Measurements from ENCODE around the gene RGS11.

The RGS11 gene

GRCh38 chr16:296276-296675 lies 20.5 kb upstream of the RGS11 start:
- DNase-seq = no peak

- DNase-seq = no peak
Measured at GRCh38 chr16:293043-293775, 17.5 kb upstream of the RGS11 start.

DNA sequence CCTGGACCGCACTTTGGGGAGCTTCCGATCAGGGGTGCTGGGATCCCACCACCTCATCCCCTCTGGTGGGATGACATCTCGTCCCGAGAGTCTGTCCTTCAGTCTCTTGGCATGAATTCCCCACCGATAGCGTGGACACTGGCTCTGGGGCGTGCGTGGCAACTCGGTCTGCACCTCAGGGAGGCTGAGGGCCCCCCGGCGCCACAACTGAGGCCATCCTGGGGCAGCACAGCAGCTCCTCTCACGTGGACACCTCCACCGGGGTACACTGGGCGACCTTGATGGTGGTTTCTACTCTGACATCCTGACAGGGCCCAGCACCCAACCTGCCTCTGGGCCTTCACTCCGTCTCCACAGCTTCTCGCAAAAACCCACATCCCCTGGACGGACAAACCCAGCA lies 15.8 kb upstream of the RGS11 start:
- DNase-seq = no peak

DNA sequence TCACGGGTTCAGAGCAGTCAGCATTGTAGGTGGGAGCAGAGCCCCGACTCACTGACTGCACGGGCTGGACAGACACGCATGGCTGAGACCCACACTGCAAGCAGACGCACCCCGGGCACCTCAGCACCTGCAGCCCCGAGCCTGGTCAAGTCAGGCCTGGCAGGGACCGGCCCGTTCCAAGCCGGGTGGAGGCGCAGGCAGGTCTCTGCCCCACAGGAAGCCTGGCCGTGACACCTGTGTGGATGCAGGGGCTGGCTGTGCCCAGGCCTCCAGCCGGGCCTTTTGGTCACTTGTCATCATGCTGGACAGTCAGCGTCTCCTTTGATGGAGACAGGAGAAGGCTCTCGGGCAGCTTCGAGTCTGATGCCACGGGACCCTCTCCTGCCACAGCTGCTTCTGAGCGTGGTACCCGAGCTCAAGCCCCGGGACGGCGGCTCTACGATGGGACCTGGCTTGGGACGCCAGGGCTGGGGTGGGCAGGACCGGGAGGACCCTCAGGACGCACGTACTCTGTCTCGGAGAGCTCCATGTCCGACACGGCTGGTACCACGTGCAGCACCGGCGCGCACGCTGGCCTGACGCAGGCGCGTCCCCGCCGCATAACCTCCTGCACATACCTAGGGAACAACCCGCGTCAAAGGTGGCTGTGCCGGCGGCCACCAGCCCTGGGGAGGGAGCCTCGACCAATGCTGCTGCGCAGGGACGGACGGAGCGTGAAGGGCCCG lies 15.1 kb upstream of the RGS11 start:
- no peak for DNase-seq

- no peak for DNase-seq
Measured at GRCh38 chr16:290015-290680, 14.4 kb upstream of the RGS11 start.

- DNase-seq = no peak
Measured at GRCh38 chr16:289395-289997, 13.8 kb upstream of the RGS11 start.

DNA sequence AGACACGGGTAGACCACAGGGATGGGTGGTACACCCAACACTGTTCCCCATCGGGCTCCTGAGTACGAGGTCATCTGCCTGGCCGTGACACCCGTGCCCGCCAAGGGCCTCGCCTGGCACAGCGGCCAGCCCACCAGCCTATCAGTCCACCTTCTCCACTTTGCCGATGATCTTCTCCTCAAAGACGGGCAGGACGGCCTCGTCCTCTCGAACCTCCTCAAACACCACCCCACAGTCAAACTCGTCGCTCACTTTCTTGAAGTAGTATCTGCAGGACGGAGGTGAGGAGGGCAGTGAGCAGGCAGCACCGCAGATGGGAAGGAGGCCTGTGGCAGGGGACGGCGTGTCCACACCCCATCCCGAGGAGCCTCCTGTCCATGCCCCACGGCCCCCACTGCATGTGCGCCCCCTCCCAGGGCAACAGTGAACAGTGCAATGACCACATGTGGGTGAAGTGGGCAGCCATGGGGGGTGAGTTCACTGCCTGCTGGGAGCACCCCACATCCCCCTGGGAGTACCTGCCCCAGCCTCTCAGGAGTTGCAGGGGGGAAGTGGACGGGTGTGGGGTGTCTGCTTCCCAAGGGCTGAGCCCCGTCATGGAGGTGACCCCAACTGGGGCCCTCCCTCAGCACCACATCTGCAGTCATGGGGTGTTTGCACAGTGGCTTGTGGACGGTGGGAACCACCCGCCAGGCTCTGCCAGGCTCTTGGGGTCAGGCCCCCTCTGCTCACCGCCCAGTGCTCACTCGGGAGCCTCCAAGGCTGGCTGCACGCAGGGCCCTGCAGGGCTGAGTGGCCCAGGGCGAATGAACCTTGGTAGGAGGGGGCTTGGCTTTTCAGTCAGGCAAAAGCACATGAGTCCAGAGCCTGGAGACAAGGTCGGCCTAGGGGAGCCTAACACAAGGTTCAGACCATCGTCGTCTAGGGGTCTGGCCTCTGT lies 12.5 kb upstream of the RGS11 start:
- DNase-seq = no peak

DNA sequence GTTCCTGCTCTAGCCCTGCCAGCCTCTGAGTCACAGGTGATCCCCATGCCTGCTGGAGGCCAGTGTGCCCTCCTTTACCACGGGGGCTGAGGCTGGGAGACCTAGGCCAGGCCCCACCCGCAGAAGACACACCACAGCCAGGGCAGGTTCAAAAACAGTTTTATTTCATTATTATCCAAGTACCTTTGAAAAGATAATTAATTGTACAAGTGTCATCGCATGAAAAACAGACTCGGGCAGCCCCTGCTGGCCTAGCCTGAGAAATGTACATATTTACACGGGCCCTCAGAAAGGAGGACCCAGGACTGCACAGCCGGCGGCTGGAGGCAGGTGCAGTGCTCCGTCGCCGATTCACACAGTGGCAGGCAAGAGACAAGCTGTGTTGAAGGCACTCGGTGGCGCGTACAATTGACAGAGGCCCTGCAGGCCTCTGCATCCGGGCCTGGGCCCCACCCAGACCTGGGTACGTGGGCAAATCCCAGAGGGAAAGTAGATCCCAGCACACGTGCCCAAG lies 11.6 kb upstream of the RGS11 start:
- no peak for DNase-seq

- DNase-seq = no peak
Measured at GRCh38 chr16:286491-287297, 10.9 kb upstream of the RGS11 start.

GRCh38 chr16:285146-286055 lies 9.7 kb upstream of the RGS11 start:
- no peak for DNase-seq

GRCh38 chr16:284204-285120 lies 8.7 kb upstream of the RGS11 start:
- no peak for DNase-seq

DNA sequence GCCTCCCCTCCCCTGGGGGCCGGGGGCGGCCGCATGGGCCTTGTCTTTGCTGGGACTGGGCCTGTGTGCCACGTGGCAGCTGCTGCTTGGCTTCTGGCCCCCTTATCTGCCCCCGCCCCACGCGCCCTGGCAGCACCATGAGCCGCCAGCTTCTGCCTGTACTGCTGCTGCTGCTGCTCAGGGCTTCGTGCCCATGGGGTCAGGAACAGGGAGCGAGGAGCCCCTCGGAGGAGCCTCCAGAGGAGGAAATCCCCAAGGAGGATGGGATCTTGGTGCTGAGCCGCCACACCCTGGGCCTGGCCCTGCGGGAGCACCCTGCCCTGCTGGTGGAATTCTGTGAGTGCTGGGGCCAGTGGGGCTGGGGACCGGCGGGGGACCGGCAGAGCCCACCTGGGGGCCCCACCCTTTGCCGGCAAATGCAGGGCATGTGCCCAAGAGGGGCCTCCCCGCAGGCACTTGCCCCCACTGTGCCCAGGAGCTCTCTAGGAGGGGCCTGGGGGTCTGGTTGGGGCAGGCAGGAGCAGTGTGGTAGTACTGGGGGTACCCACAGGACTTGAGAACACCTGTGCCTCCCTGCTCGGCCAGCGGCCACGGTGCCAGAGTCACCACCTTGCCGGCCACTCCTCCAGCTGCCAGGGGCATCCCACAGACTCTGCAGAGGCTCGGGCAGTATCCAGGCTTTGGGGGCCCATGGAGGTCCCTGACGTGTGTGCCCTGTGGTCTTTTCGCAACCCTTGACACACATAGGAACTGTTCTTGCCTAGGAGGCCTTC lies 7.5 kb upstream of the RGS11 start, which contains the start of gene PDIA2:
Gene PDIA2, plus strand, starts transcription at position 132 of the 773 bp plus-strand sequence. Its CDS starts 6 bp downstream, at position 138.
- no peak for DNase-seq

- no peak for DNase-seq
Measured at GRCh38 chr16:282491-282890, 6.7 kb upstream of the RGS11 start.

GRCh38 chr16:281660-282255 lies 6.0 kb upstream of the RGS11 start:
- DNase-seq = no peak

- no peak for DNase-seq
Measured at GRCh38 chr16:280991-281659, 5.4 kb upstream of the RGS11 start.

- DNase-seq = no peak
Measured at GRCh38 chr16:280552-280951, 4.8 kb upstream of the RGS11 start, which contains the start of gene ARHGDIG. Gene ARHGDIG (plus strand): TSS chr16:280591. CDS start chr16:280681, 90 bp downstream.

DNA sequence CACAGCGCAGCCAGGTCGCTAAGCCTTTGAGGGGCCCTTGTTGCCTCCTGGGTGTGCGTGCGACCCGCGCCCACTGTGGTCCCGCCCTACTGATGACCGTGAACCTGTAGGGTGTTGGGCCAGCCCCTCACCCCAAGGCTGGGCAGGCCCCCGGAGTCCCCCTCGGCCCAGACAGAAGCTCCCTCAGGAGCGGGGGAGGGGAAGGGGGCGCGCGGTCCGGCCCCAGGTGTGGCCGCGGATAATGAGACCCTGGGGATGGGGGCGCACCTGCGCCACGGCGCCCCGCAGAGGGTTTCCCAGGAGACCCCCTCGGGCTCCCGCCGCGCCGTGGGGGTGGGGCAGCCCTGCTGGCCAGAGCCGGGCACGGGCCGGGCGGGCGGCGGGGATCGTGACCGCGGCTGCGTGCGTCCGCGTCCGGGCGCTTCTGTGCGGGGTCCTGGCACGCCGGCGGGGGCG lies 4.3 kb upstream of the RGS11 start:
- DNase-seq = no peak

Data from fibroblast of skin of right quadriceps (primary cell).